ENCODE results near the gene ACAT2. TPM values are rescaled to one million over a fixed set of nuclear protein-coding genes. Genes with fewer than 3 reads are reported as not detected.
"Not testable (repeated sequence)": the region's sequence is repeated elsewhere in the genome, so short reads cannot be mapped to it uniquely, and the experiment has no call there.

Gene ACAT2
- polyA plus RNA-seq, 5 donors = 24.8 to 36.9 (median 34.5) TPM

DNA sequence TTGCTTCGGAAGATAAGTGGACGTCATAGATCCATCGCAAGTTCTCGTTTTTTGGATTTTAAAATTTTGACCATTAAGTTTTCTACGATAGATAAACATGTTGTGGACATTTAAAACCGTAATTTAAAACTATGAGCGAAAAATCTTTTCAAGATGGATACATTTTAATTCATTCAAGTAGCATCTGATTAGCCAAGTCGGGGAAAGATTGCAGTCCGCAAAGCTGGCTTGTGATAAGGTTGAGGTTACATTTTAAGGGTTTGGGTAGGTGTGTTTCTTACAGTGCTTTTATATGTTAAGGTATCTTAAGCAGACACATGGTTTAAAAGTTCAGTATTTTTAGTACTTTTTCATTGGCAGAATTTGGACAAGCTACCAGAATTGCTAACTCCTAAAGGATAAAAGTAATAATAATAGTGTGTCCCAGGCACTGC, 33.3 kb upstream of the ACAT2 start:
- DNase-seq = peak in 1 of 2 donors; percentile 6

GRCh38 chr6:159729598-159730331, 32.1 kb upstream of the ACAT2 start:
- DNase-seq = no peak

DNA sequence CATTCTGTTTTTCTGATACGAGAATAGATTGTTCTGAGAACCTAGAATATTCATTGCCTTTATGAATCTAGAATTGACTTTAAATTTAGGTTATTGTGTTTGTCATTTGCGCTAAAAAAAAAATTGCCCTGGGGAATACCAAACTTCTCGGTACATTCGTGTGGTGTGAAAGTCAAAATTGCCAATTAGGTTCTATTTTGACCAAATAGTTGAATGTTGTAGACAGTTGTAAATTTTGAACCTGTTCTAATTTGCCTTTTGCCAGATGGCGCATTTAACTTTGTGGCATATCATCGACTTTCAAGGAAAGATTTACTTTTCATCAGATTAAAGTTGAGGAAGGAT, 31.5 kb upstream of the ACAT2 start:
- DNase-seq = no peak

DNA sequence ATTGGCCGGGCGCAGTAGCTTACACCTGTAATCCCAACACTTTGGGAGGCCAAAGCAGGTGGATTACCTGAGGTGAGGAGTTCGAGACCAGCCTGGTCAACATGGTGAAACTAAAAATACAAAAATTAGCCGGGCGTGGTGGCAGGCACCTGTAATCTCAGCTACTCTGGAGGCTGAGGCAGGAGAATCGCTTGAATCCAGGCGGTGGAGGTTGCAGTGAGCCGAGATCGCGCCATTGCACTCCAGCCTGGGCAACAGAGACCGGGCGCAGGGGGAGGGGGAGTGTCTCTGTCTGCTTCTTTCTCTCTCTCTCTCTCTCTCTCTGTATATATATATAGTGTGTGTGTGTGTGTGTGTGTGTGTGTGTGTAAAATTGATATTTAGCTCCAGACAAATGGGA, 29.3 kb upstream of the ACAT2 start:
- not testable (repeated sequence) for DNase-seq

GRCh38 chr6:159733395-159733794, 28.4 kb upstream of the ACAT2 start:
- not testable (repeated sequence) for DNase-seq

DNA sequence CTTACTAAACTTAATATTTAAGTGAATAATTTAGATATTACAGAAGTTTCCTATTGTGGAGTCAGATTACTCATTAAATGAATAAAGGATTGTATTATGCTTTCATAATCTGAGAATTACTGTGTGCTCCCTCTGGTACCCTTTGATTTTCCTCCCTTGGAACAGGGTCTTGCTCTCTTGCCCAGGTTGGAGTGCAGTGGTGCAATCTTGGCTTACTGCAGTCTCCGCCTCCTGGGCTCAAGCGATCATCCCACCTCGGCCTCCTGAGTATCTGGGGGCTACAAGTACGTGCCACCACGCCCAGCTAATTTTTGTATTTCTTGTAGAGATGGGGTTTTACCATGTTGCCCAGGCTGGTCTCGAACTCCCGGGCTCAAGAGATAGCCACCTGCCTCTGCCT, 24.9 kb upstream of the ACAT2 start:
- DNase-seq = no peak

- no peak for DNase-seq
Observed at GRCh38 chr6:159739341-159739740, 22.5 kb upstream of the ACAT2 start.

- no peak for DNase-seq
Observed at GRCh38 chr6:159742165-159742564, 19.7 kb upstream of the ACAT2 start.

GRCh38 chr6:159745081-159745480, 16.8 kb upstream of the ACAT2 start:
- no peak for DNase-seq

DNA sequence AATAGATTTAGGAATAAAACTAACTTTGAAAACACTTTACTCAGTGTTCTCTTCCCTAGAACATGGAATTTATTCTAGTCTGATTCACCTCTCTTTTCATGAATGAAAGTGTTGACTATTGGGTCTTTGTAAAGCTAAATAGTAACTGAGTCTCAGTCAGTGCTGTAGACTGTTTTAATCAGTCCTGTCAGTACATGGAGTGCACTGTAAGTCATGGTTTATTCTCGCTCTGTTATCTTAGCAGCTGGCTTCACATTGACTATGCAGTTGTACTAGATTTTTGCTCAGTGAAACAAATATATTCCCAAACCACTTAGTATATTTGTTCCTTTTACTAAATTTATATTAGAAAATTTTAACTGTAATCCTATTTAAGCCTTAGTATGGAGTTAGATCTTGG, 15.1 kb upstream of the ACAT2 start:
- no peak for DNase-seq

- not testable (repeated sequence) for DNase-seq
Observed at GRCh38 chr6:159748127-159748526, 13.7 kb upstream of the ACAT2 start.

- no peak for DNase-seq
Observed at GRCh38 chr6:159751448-159751847, 10.4 kb upstream of the ACAT2 start.

- DNase-seq = no peak
Observed at GRCh38 chr6:159753081-159753872, 8.6 kb upstream of the ACAT2 start.

DNA sequence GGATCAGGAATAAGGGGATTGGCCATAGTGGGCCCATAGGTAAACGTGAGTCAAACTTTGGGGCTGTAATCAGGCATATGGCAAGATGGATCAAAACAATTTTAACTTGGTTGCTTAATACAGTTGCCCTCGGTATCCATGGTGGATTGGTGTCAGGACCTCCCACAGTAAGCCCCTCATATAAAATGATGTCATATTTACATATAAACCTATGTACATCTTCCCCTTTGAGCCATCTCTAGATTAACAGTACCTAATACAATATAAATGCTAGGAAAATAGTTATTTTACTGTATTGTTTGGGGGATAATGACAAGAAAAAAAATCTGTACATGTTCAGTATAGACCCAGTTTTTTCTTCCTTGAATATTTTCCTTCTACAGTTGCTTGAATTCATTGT, 7.4 kb upstream of the ACAT2 start:
- DNase-seq = no peak

DNA sequence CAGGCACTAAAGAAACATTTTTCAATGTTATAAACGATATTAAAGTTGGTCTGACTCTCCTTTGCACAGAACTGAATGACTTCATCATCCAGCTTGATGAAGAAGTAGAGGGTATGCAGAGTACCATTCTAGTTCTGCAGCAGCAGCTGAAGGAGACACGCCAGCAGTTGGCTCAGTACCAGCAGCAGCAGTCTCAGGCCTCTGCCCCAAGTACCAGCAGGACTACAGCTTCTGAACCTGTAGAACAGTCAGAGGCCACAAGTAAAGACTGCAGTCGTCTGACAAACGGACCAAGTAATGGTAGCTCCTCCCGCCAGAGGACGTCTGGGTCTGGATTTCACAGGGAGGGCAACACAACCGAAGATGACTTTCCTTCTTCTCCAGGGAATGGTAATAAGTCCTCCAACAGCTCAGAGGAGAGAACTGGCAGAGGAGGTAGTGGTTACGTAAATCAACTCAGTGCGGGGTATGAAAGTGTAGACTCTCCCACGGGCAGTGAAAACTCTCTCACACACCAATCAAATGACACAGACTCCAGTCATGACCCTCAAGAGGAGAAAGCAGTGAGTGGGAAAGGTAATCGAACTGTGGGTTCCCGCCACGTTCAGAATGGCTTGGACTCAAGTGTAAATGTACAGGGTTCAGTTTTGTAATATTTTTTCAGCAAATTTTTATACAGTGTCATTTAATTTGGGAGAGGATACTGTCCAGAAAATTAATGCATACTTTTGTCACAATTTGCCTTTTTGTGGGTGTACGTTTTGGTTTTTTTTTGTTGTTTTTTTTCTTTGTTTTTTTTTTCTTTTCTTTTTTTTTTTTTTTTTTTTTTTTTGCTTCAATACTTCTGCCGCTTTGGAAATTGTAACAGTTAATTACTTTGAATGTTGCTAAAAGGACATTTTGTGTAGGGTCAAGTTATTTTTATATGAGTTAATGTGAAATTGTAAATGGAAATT, 6.6 kb upstream of the ACAT2 start:
- no peak for DNase-seq

DNA sequence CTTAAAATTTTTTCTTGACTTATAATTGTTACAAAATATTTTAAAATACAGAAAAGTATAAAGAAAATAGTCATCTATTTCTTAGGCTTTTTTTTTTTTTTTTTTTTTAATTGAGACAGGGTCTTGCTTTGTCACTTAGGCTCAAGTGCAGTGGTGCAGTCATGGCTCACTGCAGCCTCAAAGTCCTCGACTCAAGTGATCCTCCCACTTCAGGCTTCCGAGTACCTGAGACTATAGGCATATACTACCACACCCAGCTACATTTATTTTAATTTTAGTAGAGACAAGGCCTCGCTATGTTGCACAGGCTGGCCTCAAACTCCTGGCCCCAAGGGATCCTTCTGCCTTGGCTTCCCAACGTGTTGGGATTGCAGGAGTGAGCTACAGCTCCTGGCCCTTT, 5.3 kb upstream of the ACAT2 start:
- no peak for DNase-seq

DNA sequence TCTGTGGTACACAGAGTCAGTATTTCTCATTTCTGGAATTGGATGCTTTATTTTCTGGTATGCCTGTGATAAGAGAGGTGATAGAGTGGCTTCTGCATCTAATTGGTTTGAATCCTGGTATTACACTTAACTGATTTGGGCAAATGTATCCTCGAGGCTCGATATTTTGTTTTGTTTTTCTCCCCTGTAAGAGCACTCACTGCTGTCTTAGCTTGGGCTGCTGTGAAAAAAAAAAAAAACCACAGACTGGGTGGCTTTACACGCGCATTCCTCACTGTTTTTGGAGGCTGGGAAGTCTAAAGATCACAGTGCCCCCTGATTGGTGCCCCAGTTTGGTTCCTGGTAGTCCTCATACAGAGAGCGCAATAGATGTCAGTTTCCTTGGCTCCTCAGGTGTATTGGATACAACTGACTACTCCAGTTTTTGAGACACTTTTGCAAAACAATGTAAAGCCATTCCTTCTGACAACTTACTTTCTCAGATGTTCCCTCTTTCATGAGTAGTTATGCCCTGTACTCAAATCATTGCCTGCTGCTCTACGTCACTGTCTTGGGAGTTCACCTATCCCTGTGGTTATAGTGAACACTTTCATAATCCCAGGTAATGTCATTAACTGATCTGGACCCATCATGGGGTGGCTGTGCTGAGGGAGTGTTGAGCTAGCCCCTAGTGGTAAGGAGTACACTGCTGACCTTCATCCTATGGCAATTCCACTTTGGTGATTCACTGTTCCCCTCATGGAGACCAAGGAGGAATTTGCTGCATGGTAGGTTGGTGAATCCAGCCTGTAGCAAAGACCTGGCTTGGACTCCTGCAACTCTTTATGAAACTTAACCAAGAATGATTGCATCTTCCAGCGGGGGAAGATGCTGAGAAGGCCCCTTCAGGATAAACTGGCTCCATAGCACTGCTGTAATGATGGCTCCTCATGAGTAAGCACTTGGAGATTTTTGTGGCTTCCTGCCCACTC, 3.5 kb upstream of the ACAT2 start:
- no peak for DNase-seq

DNA sequence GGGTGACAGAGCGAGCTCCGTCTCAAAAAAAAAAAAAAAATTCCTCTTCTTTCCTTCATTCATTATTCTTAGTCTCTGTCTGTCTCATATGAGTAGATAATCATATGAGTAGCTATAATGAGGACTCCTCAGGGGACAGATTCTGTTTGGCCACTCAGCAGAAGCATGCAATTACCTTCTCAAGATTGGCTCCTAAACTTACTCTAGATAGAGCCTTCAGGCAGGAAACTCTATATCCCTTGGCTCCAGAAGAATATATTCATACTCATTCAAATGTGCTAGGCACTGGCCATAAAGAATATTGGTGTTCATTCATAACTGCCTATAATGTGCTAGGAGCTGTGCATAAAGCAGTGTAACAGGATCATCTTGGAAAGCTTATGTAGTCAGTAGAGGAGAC, 2.2 kb upstream of the ACAT2 start:
- DNase-seq = no peak

DNA sequence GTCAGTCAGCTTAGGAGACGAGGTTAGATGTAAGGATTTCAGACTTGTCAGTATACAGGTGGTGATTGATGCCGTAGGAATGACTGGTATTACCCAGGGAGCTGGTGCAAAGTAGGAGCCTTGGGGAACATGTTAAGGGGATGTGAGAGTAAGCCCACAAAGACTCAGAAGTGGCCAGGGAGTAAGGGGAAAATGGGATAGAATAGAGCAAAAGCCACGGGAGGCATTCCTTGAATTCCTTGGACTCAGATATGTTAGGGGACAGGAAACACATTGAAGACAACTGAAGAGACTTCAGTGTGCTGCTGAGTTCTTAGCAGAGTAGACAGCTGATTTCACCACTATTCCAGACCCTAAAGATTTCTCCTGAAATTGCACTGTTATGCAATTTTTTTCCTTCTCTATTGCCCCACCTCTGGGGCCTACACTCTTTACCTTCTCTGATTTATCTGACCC, 1.2 kb upstream of the ACAT2 start:
- no peak for DNase-seq

- peak in 1 of 2 donors; percentile 22 for DNase-seq
Observed at GRCh38 chr6:159761129-159761872, 544 bp upstream of the ACAT2 start.

Data from right lung (tissue), 5 donors.